ENCODE measurements around the gene ASGR1.

Gene ASGR1

DNA sequence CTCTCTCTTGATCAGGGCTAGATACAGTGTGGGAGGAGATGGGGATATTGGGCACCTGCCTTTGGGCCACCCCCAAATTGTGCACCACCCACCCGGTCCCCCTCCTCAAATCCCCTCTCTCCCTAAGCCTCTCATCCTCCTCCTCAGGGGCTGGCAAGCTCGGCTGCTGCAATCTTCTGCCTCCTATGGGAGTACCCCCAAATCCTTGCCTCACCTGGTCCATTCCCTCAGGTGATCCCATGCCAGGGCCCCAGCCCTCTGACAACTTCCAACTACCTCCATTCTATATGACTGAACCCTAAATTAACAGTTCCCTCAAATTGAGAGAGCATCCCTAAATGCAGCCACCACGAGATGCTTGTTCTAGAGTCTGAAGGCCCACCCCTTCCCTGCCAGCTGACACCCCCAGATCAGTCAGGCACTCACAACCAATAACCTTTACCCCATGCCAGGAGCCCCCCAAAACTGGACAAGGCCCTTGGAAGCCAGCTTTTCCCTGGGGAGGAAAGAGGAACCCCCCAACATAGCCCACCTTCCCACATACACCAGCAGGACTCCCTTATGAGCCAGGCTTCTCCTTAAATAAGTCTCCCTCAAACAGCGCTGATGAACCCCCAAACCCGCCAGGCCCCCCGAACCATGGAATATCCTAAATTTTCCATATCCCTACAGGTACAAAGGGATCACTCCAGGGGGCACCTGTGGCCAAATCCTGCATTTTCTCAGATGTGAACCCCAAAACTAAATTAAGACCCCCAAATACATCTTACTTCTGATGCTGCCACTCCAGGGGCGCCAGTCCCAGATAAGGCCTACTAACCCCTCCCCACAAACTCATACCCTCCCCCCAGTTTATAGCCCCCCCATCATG is 37.3 kb upstream of the ASGR1 start:
- DNase-seq: no peak

DNA sequence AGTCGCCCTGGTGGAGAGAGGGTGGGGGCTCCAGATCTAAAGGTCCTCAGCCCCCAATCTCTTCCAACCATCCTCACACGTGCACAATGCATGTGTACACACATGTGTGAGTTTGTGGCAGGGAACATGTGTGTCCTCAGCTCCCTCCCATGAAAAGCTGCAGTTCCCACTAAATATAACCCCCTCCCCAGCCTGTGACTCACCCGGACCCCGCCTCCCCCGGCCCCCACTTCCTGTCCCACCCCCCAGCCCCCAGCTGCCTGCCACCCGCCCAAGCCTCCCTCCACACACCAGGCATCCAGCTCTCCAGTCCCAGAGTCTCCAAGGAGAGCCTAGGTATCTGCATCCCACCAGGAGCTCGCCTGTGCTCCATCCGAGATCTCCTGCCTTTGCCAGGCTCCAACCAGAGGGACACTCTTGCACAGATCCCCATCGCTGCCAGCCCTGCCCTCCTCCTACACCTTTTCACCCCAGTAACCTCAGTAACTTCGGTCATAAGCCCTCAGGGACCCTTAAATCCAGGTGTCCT is 36.5 kb upstream of the ASGR1 start:
- no peak for DNase-seq

DNA sequence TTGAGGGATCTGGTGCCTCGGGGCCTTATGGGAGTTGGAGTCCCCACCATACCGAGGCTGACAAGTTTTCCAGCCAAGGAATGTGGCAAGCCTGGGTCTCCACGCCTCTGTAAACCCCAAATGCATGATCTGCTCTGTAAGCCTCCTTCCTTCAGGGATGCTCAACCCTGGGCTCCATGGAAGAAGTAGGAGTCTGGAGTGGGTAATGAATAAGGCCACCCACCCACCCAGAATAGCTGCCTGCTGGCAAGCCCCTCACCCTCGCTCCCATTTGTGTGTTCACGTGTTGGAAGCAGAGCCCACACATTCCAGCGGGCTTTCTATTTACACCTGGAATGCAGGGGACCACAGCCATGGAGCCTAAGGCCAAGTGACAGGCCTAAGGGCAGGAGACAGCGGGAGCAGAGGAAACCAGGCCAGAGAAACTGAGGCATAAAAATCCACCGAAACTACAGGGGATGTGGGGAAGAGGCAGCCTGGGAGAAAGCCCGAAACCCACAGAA is 36.0 kb upstream of the ASGR1 start:
- no peak for DNase-seq

DNA sequence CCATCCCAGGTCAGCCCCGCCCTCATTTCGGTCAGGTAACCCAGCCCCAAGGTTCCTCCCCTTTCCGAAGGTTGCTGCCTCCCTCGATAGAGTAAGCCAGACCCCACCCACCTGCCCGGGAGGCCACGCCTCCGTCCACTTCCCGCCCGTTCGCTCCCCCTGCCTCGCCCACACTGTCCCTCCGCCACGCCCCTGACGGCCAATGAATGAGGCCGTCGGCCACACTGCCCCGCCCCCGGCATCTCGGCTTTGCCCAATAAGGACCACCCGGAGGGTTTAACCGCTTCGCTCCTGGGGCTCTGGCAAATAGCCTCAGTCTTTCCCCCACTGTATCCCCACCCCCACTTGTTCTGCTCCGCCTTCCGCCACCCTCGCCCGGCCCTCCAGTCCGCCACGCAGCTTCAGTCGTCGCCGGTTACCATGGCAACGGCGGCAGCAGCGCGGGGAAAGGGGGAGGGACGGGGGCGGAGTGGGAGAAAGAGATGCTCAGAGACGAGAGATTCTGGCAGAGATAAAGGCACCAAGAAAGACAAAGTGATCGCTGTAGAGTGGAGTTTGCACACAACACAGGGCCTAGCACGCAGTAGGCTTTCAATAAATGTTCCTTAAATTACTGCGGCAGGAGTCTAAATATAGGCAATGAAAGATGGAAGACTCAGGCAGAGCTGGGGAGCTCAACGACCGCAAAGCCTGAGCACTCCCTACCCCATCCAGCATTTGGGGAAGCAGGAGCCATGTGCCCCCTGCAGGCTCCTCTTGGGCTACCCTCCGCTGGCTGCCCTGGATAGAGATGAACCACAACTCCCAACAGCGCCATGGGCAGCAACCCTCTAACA is 35.3 kb upstream of the ASGR1 start:
- DNase-seq: peak; percentile 96 to 98 (median 97)

DNA sequence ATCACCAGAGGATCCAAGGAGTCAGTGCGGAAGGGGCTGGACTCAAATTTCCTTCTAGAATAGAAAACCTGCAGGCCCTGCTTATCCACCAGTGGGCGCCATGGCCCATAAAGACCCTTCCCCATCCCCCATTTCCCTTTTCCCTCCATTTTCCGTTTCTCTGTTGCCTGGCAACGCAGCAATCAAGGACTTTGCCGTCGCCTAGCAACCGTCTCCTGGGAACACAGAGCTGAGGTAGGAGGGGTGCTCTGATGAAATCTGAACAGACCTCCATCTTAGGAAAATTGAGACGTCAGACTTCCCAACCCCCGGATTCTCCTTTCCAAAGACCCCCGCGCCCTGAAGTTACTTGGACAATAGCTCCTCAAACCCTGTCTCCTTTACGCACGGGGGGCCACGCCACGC is 34.7 kb upstream of the ASGR1 start:
- peak in 1 of 4 experiments; percentile 45 for DNase-seq

DNA sequence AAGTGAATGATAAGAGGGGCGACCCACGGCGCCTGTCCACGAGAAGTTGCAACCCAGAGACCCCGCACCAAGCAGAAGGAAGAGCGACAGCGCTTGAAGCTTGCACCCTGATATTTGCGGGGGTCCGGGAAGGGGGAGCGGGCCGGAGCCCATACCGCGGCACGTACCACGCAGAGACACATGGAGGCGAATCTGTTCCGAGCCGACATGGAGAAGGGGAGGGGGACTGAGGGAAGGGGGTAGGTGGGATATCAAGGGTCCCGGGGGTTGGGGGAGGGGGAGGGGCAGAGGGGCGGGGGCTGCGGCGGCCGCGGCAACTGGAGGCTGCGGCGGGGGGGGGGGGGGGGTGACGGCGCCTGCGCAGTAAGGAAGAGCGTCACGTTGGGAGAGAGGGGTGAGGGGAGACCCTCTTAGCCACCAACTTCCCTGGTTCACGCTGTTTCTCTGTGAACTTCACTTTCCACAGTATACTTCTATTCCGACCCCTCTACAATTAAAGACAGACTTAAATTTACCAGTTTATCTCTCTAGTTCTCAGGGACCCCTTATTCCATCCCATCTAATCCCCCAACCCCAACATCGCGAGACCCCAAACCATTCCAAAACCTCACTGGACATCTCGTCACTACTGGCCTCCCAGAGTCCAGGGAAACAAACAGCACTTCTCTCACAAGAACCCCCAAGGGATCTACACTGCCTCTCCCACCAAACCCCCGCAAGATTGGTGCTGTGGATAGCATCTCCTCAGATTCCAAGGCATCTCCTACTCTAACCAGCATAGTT is 32.5 kb upstream of the ASGR1 start:
- DNase-seq: no peak

DNA sequence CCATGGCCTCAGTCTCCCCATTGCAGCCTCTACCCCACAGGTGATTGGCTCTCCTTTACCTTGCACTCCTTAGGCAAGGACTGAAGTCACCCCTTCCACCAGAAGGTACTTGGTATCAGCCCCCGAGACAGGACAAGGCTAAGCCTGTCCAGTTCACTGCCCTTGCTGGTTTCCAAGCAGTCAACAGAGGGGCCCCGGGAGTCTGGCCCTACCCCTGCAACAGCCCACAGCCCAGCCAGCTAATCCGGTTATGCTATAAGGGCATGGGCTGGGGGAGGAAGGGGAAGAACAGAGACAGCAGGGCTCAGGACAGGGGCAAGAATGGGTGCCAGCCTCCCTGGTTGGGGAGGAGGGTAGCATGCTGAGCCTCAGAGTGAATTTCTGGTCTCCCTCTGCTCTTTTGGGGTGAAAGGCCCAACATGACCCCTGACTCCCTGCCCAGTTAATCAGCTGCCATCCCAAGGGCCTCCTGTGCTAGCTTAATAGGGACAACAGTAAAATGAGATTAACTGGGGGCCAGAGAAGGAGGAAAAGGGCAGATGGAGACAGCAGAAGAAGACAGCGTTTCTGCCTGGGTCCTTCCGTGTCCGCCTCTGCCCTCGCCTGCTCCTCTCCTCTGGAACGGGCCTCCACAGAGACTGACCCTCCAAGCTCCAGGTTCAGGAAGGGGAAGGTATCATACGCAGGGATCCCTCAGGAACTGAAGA is 29.7 kb upstream of the ASGR1 start:
- DNase-seq: no peak

DNA sequence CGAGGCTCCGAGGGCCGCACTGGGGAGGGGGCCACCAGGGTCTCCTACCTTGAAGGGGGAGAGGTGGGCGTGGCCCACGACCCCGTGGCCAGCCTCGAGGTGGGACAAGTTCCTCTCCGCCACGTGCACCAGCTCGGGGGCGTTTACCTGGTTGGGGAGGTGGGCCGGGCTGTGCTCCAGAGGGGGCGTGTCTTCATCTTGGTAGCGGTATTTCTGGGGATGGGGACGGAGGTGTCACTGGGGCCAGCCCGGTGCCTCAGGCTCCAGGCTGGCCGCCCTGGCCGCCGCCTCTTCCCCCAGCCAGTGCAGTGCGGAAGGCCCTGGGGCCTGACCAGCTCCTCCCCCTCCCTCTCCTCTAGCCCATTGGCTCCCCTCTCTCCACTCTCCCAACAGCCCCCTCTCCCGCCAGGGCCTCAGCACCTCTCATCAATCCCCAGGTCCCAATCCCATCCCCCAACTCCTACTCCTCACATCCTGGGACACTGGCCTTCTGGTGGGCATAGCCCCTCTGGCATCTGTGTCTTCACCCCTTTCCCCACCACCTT is 28.9 kb upstream of the ASGR1 start:
- no peak for DNase-seq

DNA sequence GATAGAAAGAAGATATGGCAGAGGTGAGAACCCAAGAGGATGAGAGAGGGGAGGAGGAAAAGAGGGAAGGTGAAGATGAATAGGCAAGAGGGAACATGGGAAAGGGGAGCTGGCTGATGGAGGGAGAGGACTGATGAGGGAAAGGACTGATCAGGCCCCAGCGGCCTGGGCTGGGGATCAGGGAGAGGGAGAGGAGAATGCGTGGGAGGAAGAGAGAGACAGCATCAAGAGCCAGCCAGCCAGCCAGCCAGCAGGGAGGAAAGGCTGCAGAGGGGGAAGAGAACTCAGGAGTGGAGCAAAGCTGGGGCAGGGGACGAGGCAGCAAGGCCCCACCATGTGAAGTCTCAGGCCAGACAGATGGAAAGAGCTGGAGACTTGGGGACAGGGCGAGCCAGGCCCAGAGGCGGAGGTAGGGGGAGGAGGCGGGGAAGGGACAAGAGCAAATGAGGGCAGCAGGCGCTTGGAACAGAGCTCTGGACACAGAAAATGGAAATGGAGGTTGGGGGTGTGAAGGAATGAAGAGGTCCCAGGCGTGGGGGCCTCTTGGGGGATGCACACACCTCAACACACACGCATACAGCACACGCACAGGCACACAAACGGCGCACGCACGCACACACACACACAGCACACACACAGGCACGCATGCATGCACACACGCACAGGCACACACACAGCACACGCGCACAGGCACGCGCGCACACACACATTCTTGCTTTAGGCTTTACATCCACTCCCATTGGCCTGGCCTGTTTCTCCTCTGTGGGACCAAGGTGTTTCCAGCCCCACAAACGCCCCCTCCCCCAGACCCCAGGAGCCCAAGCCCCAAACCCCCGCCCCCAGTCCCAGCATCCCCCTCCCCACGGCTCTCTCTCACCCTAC is 28.2 kb upstream of the ASGR1 start:
- no peak for DNase-seq

DNA sequence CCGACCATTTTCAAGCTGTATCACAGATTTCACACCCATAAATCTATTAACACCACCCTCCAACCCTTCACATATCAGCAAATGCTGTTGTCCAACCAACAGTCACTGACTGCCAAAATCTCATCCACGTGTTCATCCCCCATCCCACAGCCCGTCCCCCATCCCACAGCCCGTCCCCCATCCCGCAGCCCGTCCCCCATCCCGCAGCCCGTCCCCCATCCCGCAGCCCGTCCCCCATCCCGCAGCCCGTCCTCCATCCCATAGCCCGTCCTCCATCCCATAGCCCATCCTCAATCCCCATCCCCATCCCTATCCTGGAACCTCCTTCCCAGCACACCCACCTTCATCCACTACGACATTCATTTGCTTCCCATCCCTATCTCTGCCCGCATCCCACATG is 26.4 kb upstream of the ASGR1 start:
- DNase-seq: no peak

DNA sequence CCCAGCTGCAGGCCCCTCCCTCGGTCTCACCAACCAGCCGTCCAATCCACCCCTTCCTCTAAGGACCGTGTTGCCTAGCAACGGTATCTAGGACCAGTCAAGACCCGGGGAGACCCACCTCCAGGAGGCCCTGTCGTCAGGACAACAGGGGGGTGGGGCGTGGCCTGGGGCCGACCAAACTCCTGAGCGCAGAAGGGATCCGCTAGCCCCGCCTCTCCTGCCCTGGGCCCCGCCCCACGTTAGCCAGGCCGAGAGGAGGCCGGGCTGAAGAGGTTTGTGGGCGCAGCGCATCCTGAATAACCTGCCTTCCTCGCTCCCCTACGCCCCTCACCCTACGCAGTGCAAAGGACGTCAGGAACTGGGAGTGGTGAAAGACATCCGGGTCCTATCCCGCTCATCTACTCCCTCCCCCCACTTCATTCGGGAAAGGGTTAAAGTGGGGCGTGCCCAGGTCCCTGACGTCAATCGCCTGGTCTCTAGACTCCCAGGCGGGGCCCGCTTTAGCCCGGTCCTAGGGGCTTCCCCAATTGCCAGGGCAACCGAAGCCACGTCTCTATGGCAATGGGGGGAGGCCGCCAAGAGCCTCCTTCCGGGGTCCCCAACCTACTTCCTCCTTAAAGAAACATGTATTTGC is 25.8 kb upstream of the ASGR1 start:
- DNase-seq: peak; percentile 76 to 91 (median 88)

DNA sequence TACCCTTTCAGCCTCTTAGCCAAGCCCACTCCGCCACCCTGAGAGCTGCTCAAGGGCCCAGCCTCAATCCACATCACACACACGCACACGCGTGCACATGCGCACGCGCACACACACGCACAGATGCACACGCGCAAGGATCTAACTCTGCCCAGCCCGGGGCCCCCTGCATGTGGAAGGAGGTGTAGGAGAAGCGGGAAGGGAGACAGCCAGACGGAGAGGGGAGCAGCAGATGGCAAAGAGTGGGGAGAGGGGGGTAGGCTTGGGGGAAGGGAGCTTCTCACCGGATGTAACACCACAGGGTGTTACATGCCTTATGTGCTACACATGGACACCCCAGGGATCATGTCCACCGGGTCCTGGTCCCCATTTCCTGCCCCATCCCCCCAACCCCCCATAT is 25.2 kb upstream of the ASGR1 start:
- no peak for DNase-seq

DNA sequence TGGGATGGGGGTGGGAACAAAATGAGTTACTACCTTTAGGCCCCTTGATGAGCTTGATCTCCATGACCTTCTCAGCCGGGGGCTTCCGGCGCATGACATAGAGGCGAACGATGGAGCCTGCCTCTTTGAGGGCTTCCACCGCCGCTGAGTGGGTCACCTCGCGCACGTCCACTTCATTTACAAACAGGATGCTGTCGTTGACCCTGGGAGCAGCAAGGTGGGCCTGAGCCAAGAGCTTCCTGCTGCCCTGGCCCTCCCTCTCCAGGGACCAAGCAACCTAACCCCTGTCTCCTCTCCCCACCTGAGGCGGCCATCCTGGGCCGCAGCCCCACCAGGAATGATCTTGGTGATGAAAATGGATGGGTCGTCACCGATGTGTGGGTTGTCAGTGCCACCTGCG is 24.2 kb upstream of the ASGR1 start:
- DNase-seq: no peak

DNA sequence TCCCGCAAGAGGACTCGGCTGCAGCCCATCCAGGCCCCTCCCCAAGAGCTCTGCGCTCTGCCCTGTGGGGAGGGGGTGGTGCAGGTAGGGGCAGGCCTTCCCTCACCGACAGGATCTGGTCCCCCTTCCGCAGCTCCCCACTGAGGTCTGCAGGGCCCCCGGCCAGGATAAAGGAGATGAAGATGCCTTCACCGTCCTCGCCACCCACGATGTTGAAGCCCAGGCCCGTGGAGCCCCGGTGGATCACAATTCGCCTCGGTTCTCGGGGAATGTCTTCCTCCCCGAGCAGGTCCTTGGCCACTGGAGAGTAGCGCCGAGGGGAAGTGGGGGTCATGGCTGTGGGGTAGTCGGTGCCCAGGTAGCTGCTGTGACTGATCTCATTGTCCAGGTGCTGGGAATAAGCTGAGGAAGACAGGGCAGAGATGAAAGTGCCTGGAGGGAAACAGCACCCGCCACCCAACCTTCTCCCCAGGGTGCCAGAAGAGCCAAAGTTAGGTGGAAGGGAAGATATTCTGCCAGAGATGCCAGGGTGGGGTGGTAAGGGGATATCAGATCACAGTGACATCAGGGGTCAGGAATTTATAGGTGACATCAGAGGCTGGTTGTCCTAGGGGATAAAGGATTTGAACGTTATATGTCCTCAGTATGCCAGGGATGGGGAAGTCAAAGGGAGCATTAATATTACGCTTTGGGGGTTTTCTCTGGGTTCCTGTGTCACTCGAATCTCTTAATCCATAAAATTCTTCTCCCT is 17.7 kb upstream of the ASGR1 start:
- DNase-seq: no peak

DNA sequence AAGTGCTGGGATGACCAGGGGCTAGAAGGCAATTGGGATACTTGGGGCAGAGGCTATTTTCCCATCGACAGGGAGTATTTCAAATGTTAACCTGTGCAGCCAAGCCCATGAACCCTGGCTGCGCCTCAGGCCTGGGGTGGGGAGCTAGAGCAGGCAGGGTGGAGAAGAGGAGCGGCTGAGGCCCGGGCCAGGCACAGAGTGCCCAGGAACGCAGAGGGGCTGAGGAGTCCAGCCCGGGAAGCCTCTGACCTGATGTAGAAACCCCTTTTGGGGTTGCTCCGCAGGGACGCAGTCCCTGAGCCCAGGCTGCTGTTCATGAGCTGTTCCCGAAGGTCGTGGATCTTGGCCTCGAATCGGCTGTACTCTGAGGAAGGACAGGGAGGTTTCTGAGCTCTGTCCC is 16.8 kb upstream of the ASGR1 start:
- DNase-seq: no peak

DNA sequence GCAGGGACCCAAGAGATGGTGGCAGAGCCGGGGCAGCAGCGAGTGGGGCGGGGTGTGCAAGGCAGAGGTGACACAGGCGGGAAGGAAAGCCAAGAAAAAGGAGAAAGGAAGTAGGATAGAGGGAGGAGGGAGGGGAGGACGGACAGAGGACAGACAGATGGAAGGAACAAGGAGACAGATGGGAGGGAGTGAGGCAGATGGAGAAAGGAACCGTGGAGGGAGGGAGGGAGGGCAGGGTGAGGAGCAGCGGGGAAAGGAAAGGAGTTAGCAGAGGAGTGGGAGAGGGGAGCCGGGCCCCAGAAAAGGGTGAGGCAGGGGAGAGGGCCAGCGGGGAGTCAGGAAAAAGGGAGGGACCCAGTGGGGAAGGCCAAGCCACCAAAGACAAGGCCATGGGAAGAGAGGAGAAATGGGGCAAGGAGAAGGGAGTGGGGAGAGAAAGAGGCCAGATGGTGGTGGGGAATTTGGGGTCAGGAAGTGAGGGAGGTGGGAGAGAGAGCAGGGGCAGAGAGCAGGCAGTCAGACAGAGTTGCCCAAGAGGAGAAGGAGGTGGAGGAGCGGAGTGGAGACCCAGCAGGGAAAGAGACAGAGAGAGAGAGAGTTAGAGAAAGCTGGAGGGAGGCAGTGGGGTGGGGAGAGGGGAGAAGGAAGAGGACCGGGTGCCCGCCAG is 13.2 kb upstream of the ASGR1 start:
- DNase-seq: no peak

DNA sequence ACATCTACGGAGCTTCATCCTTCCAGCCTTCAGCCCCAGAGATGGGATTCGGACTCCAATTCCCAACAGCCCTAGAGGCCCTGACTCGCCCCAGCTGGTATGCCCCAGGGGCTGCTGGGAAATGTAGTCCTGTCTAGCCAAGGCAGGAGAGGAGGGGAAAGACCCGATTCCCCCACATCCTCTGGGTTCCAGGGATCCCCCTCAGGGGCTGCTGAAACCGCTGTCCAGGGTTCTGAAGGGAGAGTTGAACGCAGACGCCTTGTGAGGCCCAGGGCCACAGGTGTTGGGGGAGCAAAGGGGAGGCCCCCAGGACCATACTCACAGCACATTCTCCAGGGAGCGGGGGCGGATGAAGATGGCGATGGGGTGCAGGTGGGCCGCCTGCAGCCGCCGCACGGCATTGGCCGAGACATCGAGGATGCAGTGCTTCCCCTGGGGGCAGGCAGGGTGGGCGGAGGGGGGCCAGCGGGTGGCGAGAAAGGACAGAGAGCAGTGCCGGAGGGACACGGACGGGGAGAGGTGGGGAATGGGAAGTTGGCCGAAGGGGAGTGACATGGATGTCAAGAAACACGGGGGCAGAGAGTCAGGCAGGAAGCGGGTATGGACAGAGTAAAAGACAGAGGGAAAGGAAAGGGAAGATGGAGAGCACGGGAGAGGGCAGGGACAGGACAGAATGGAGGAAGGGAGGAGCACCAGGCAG is 12.6 kb upstream of the ASGR1 start:
- DNase-seq: no peak

DNA sequence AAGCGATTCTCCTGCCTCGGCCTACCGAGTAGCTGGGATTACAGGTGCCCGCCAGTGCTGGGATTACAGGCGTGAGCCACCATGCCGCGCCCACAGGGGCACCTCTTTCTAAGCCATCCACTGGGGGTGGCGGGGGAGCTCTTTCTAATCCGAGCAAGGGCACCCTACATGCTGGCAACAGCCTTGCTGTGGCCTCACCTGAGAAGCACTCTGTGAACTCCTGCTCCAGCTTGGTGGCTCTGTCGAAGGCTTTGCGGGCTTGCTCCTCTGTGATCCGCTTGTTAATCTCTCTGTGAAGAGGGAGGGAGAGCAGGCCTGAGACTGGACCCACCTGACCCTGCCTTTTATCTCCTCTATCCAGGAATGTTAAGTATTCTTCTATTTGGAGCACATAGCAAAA is 11.9 kb upstream of the ASGR1 start:
- DNase-seq: no peak
